ENCODE measurements around the gene DGLUCY. TPM values are rescaled to one million over a fixed set of nuclear protein-coding genes. Genes with fewer than 3 reads are reported as not detected.
"Not testable (repeated sequence)": the region's sequence is repeated elsewhere in the genome, so short reads cannot be mapped to it uniquely, and the experiment has no call there.

DGLUCY gene
- total RNA-seq, 2 experiments from 2014 or later: 109 to 110 TPM

DNA sequence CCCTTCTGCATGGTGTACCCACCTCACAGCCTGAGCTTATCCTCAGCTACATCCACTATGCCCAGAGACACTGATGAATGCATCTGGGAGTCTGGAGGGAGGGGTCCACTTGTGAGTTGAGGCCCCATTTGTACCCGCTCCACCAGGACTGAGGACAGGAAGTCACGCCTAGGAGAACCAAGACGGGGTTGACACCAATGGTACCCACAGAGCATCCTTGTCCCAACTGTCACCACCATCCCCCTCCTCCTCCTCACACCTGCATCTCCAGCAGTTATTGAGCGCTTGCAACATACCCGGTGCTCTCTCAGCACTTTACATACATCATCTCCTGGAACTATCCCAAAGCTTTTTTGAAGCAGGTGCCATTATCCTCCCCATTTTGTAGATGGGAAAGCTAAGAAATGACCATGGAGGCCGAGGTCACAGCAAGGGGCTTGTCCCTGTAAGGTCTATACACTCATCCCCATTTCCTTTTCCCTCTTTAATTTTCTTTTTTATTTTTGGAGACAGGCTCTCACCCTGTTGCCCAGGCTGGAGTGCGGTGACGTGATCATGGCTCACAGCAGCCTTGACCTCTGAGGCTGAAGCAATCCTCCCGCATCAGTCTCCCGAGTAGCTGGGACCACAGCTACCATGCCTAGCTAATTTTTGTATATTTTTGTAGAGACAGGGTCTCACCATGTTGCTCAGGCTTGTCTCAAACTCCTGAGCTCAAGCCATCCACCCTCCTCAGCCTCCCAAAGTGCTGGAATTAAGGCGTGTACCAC lies 31.7 kb downstream of the DGLUCY start:
- Mint-ChIP-seq H3K27me3 (no peaks in the 10 kb centered on the region), H3K4me3 (no peak overlapping the region), H3K4me1 (peaks cover 55% of the 10 kb centered on the region), H3K27ac (peak overlapping the region; percentile 66), H3K36me3 (ENCODE audit: low read depth) (peaks cover 62% of the 10 kb centered on the region), H3K9me3 (no peaks in the 10 kb centered on the region)
- no peak for DNase-seq
- ChIA-PET POLR2A (no interaction called here), CTCF (interaction anchor here (0.6 to 2.9 kb wide), 7 partner anchors 7 to 242 kb away, joined by 3 to 11 read pairs (median 4); no protein-coding TSS in a partner anchor)

DNA sequence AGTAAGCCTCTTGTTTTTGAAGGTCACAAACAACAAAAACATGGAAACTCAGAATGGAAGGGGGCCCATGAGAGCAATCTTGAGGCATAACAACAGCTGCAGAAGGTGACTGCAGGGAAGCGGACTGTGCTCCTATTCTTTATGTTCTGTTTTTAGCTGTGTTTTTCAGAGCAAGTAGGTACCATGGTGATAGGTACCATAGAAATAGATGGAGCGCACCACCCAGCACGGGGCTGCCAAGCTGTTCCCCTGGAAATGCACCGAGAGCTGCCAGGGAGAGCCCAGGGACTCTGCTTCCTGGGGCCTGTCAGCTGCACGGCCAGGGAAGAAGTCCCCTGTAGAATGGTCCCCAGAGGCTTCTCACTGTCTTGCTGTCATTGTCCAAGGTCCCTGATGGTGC lies 32.8 kb downstream of the DGLUCY start:
- no peak overlapping the region for H3K4me3 Mint-ChIP-seq
- POLR2A ChIA-PET: no interaction called here
- no peaks in the 10 kb centered on the region for H3K27me3 Mint-ChIP-seq
- H3K4me1 Mint-ChIP-seq: peaks cover 47% of the 10 kb centered on the region
- H3K27ac Mint-ChIP-seq: no peak overlapping the region
- CTCF ChIA-PET: interaction anchor here (1.1 to 2.9 kb wide), 5 partner anchors 9 to 243 kb away, joined by 3 to 11 read pairs (median 4); no protein-coding TSS in a partner anchor
- H3K36me3 Mint-ChIP-seq (ENCODE audit: low read depth): peaks cover 59% of the 10 kb centered on the region
- no peaks in the 10 kb centered on the region for H3K9me3 Mint-ChIP-seq
- no peak for DNase-seq

DNA sequence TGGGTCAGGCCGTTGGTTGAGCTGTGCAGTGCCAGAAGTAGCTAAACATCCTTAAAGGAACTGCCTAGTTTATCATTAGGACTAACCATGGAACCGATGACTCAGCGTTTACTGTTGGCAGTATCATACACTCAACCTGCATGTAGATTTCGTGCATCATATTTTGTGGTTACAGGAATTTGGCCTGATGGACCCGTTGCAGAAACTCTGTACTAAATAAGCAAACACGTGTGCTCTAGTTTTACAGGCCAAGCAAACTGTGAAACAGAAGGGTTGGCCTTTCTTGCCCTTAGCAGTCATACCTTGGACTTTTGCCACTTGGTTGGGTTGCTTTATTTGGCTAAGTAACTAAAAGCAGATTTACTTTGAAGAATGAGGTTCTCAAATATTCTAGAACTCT lies 35.6 kb downstream of the DGLUCY start:
- Mint-ChIP-seq H3K27ac (no peak overlapping the region), H3K4me3 (no peak overlapping the region), H3K27me3 (no peaks in the 10 kb centered on the region), H3K4me1 (peaks cover 29% of the 10 kb centered on the region), H3K9me3 (no peaks in the 10 kb centered on the region), H3K36me3 (ENCODE audit: low read depth) (peaks cover 54% of the 10 kb centered on the region)
- CTCF ChIA-PET: interaction anchor here (0.8 to 2.2 kb wide), 2 partner anchors 10 to 228 kb away, joined by 3 to 7 read pairs; no protein-coding TSS in a partner anchor
- POLR2A ChIA-PET: no interaction called here
- DNase-seq: no peak

DNA sequence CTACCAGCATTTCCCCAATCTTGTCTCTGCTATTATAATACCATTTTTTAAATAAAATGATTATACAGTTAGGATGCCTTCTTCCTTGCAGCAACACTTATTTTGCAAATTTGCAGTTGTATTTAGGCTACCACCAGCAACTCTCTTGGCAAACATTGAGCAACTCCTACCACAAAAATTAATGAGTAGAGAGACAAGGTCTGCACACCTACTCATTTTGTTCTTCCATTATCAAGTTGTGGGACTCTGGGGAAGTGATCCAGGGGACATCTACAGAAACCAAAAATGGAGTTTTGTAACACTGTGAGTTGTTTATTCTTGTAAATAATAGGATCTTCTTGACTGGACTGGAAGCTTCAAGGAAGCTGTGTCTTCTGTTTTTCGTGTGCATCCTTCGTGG lies 38.6 kb downstream of the DGLUCY start:
- Mint-ChIP-seq H3K4me1 (peaks cover 16% of the 10 kb centered on the region), H3K27me3 (no peaks in the 10 kb centered on the region), H3K27ac (peak overlapping the region; percentile 46), H3K4me3 (no peak overlapping the region), H3K36me3 (ENCODE audit: low read depth) (peaks cover 51% of the 10 kb centered on the region), H3K9me3 (no peaks in the 10 kb centered on the region)
- no peak for DNase-seq
- ChIA-PET POLR2A (no interaction called here), CTCF (interaction anchor here (0.5 to 2.5 kb wide), 5 partner anchors 21 to 1404 kb away, joined by 3 to 9 read pairs (median 3); no protein-coding TSS in a partner anchor)

DNA sequence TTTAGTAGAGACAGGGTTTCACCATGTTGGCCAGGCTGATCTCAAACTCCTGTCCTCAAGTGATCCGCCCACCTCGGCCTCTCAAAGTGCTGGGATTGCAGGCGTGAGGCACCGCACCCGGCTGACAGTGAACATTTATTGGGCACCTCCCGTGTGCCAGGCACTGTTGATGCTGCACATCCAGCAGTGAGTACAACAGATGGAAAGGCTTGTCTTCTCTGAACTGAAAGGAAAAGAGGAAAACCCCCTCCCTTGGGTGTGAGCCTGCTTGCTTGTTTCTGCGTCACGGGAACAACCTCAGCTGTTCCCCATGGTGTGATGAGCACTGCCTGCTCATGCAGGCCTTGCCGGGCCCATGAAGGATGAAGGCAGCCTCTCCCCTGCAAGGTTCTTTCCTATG lies 39.5 kb downstream of the DGLUCY start:
- Mint-ChIP-seq H3K4me3 (no peak overlapping the region), H3K27me3 (no peaks in the 10 kb centered on the region), H3K4me1 (peaks cover 16% of the 10 kb centered on the region), H3K9me3 (no peaks in the 10 kb centered on the region), H3K27ac (no peak overlapping the region), H3K36me3 (ENCODE audit: low read depth) (peaks cover 56% of the 10 kb centered on the region)
- POLR2A ChIA-PET: no interaction called here
- CTCF ChIA-PET: interaction anchor here (1.2 to 2.5 kb wide), 5 partner anchors 11 to 251 kb away, joined by 3 to 9 read pairs (median 5); no protein-coding TSS in a partner anchor
- no peak for DNase-seq

DNA sequence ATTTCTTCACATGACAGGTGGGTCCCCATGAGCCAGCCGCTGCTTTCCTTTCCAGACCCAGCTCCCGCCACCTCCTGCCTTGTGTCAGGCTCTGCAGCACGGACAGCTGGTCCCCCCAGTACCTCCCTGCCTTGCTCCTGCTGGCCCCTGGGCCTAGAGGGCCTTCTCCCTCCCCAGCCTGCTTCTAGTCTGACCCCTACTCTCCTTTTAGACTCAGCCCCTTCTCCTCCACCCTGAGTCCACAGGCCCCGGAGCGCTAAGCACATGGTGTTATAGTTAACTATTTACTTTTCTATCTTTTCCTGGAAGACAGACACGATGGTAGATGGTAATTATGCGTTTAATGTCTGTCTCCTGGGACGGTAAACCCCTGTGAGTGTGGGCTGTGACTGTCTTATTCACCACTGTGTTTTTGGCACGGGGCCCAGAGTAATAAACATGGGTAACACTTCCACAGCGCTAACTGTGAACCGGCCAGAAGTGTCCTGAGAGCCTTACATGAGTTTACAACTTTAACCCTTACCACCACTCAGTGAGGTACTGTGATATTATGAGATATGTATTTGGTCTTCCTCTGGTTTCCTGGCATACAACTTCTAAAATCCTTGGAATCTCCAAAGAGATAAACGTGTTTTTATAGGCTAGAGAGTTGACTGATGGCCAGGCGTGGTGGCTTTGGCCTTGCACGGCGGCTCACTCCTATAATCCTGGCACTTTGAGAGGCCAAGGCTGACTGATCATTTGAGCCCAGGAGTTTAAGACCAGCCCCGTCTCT lies 41.2 kb downstream of the DGLUCY start:
- DNase-seq: no peak
- peaks cover 63% of the 10 kb centered on the region for H3K36me3 Mint-ChIP-seq (ENCODE audit: low read depth)
- CTCF ChIA-PET: interaction anchor here (1.1 to 2.5 kb wide), 5 partner anchors 16 to 252 kb away, joined by 3 to 9 read pairs (median 5); no protein-coding TSS in a partner anchor
- no peaks in the 10 kb centered on the region for H3K27me3 Mint-ChIP-seq
- H3K9me3 Mint-ChIP-seq: no peaks in the 10 kb centered on the region
- no peak overlapping the region for H3K4me3 Mint-ChIP-seq
- H3K27ac Mint-ChIP-seq: no peak overlapping the region
- POLR2A ChIA-PET: no interaction called here
- H3K4me1 Mint-ChIP-seq: peaks cover 14% of the 10 kb centered on the region

DNA sequence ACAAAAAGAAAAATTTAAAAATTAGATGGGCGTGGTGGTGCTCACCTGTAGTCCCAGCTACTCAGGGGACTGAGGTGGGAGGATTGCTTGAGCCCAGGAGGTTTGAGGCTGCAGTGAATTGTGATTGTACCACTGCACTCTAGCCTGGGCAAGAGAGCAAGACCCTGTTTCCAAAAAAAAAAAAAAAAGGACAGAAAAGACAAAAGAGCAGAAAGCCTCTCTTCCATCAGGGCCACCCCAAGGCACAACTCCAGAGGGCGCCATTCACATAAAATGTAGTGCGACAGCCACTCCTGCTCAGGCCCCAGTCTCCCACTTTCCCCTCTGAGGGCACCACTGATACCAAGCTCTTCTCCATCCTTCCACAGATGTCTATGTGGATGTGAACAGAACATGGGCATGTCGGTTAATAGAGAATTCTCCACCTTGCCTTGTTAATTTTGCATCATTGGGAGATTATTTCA lies 41.8 kb downstream of the DGLUCY start:
- DNase-seq: no peak
- Mint-ChIP-seq H3K36me3 (ENCODE audit: low read depth) (peaks cover 69% of the 10 kb centered on the region), H3K27ac (no peak overlapping the region), H3K4me1 (peaks cover 14% of the 10 kb centered on the region), H3K9me3 (no peaks in the 10 kb centered on the region), H3K4me3 (no peak overlapping the region), H3K27me3 (no peaks in the 10 kb centered on the region)
- POLR2A ChIA-PET: no interaction called here
- CTCF ChIA-PET: interaction anchor here (0.6 kb wide), 1 partner anchor 123 kb away, joined by 9 read pairs; no protein-coding TSS in a partner anchor

DNA sequence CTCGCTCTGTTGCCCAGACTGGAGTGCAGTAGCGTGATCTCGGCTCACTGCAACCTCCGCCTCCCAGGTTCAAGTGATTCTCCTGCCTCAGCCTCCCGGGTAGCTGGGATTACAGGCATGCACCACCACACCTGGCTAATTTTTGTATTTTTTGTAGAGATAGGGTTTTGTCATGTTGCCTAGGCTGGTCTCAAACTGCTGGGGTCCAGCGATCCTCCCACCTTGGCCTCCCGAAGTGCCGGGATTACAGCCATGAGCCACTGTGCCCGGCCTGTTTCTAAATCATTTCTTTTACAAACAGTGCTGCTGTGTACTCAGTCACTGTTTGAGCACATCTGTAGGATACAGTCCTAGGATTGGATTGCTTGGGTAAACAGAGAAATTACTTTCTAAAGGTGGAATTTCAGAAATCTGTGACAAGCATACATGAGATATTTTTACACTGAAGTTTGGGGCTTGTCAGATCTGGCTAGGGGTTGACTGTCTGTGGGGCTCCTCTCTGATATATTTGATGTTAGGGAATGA lies 42.3 kb downstream of the DGLUCY start:
- H3K27ac Mint-ChIP-seq, DNase-seq, H3K9me3 Mint-ChIP-seq, H3K27me3 Mint-ChIP-seq, H3K4me3 Mint-ChIP-seq: not testable (repeated sequence)
- POLR2A ChIA-PET: interaction anchor here (0.6 kb wide), 1 partner anchor 368 kb away, joined by 6 read pairs; no protein-coding TSS in a partner anchor
- H3K36me3 Mint-ChIP-seq (ENCODE audit: low read depth): peaks cover 69% of the 10 kb centered on the region
- peaks cover 12% of the 10 kb centered on the region for H3K4me1 Mint-ChIP-seq
- CTCF ChIA-PET: interaction anchor here (0.6 to 1.0 kb wide), 2 partner anchors 122 to 398 kb away, joined by 3 to 9 read pairs; no protein-coding TSS in a partner anchor

DNA sequence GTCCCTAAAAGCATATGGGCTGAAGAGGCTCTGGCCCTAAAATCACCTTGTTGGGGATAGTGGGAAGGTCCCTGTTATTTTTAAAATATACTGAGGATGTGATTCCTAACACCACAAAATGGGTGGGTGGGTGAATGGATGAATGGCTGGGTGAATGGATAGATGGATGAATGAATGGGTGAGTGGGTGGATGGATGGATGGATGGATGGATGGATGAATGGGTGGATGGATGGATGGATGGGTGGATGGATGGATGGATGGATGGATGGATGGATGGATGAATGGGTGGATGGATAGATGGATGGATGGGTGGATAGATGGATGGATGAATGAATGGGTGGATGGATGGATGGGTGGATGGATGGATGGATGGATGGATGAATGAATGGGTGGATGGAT lies 43.0 kb downstream of the DGLUCY start:
- POLR2A ChIA-PET: not testable (repeated sequence)
- H3K36me3 Mint-ChIP-seq (ENCODE audit: low read depth): peaks cover 73% of the 10 kb centered on the region

DNA sequence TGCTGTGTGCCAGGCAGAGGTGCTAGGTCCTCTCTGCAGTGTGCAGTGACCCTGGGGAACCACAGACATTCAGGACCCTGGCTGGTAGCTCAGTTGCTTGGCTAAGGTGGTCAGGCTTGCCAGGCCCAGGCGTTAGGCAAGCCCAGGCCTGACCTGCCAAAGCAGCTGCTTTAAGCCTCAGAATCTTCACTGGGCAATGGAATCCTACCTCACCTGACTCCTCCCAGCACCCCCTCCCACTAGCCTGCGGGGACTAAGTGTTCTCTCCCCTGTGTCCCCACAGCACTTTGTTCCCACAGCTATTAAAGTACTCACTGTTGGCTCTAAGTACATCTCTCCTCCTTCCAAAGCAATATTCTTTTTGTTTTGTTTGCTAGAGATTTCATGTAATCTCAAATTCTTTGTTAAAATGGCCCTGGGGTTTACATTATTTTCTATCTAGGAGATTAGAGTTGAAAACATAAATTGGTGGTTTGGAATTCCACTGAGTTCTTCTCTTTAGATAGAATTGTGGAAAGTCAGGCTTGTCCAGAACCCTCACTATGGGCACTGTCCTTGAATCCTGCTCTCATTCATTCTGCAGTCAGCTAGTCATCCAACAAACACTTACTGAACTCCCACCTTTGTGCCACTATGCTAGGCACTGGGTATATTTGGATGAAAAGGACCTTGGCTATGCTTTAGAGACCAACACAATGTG lies 44.4 kb downstream of the DGLUCY start:
- H3K27ac Mint-ChIP-seq: no peak overlapping the region
- no peaks in the 10 kb centered on the region for H3K9me3 Mint-ChIP-seq
- ChIA-PET CTCF (interaction anchor here (0.7 to 1.8 kb wide), 3 partner anchors 10 to 262 kb away, joined by 3 to 8 read pairs (median 4); no protein-coding TSS in a partner anchor), POLR2A (no interaction called here)
- H3K27me3 Mint-ChIP-seq: no peaks in the 10 kb centered on the region
- no peak for DNase-seq
- H3K36me3 Mint-ChIP-seq (ENCODE audit: low read depth): peaks cover 70% of the 10 kb centered on the region
- H3K4me1 Mint-ChIP-seq: peaks cover 6% of the 10 kb centered on the region
- H3K4me3 Mint-ChIP-seq: no peak overlapping the region

More for the DNA sequence above, 43.0 kb downstream of the DGLUCY start:
- CTCF ChIA-PET: interaction anchor here (0.7 to 1.0 kb wide), 2 partner anchors 185 to 399 kb away, joined by 3 to 5 read pairs; no protein-coding TSS in a partner anchor
- H3K4me1 Mint-ChIP-seq: peaks cover 12% of the 10 kb centered on the region
- not testable (repeated sequence) for H3K4me3 Mint-ChIP-seq, H3K9me3 Mint-ChIP-seq, H3K27me3 Mint-ChIP-seq, H3K27ac Mint-ChIP-seq, DNase-seq

DNA sequence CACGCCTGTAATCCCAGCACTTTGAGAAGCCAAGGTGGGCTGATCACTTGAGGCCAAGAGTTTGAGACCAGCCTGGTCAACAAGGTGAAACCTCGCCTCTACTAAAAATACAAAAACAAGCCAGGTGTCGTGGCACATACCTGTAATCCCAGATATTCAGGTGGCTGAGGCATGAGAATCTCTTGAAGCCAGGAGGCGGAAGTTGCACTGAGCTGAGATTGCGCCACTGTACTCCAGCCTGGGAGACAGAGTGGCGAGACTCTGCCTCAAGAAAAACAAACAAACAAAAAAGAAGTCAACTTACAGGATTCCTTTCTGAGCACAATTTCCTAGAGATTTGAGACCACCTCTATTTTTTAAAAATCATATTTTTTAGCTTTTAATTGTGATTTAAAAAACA lies 45.3 kb downstream of the DGLUCY start:
- H3K27ac Mint-ChIP-seq: no peak overlapping the region
- no peak for DNase-seq
- ChIA-PET CTCF (interaction anchor here (1.6 to 1.8 kb wide), 2 partner anchors 11 to 263 kb away, joined by 4 to 8 read pairs; no protein-coding TSS in a partner anchor), POLR2A (no interaction called here)
- H3K27me3 Mint-ChIP-seq: no peaks in the 10 kb centered on the region
- no peaks in the 10 kb centered on the region for H3K9me3 Mint-ChIP-seq
- H3K4me3 Mint-ChIP-seq: no peak overlapping the region
- peaks cover 66% of the 10 kb centered on the region for H3K36me3 Mint-ChIP-seq (ENCODE audit: low read depth)
- H3K4me1 Mint-ChIP-seq: peaks cover 6% of the 10 kb centered on the region

DNA sequence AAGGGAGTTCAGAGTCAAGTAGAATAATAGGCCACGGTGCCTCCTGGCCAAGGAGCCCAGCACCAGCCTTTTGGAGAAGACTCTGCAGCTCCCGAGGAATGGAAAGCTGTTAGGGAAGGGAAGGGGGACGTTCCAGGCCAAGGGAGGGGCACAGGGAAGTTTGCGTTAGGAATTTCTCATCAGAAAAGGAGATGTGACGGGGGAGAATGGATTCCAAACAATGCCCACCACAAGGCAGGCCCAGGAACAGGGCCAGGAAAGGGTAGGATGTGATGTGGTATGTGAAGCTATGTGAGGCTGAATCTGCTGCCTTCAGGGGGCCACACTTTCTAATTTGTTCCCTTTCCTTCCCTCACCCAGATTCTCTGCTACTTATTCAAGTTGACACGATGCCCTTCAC lies 46.0 kb downstream of the DGLUCY start:
- H3K4me3 Mint-ChIP-seq: no peak overlapping the region
- DNase-seq: no peak
- H3K4me1 Mint-ChIP-seq: peaks cover 4% of the 10 kb centered on the region
- ChIA-PET CTCF (interaction anchor here (0.8 kb wide), 1 partner anchor 34 kb away, joined by 5 read pairs; no protein-coding TSS in a partner anchor), POLR2A (no interaction called here)
- no peaks in the 10 kb centered on the region for H3K27me3 Mint-ChIP-seq
- H3K36me3 Mint-ChIP-seq (ENCODE audit: low read depth): peaks cover 61% of the 10 kb centered on the region
- H3K27ac Mint-ChIP-seq: no peak overlapping the region
- no peaks in the 10 kb centered on the region for H3K9me3 Mint-ChIP-seq
